Mucosa of descending colon (tissue), 3 donors: ENCODE measurements around the gene TOM1. TPM values are rescaled to one million over a fixed set of nuclear protein-coding genes. Genes with fewer than 3 reads are reported as not detected.

ENCODE experiments used
- ATAC-seq: fragments of 200-7000 bp; cut with Tn5 transposase; one replicate; pipeline ENCODE4 v1.9.1; 2020; ENCODE audit warnings: mild to moderate bottlenecking, moderate library complexity
- DNase-seq, 3 donors: peaks; one replicate each; pipeline ENCODE4 v3.0.0-alpha.2; 2020
- H3K36me3 ChIP-seq: fragments of 200-600 bp; one replicate; pipeline ENCODE4 v1.8.0; 2021; ENCODE audit warnings: low read depth, mild to moderate bottlenecking
- H3K4me1 ChIP-seq: fragments of 200-600 bp; one replicate; pipeline ENCODE4 v1.8.0; 2021; ENCODE audit warnings: low read depth, mild to moderate bottlenecking
- H3K4me3 ChIP-seq: fragments of 200-600 bp; one replicate; pipeline ENCODE4 v1.8.0; 2021; ENCODE audit warnings: mild to moderate bottlenecking
- H3K9me3 ChIP-seq: fragments of 200-600 bp; one replicate; pipeline ENCODE4 v1.8.0; 2021; ENCODE audit warnings: mild to moderate bottlenecking
- intact Hi-C, 2 donors: fragments of 100-400 bp; cut with DNase I in 1 of 2; cut with micrococcal nuclease in 1 of 2; formaldehyde crosslinking; loops; one replicate each; pipeline versions ENCODE4 v1.11.0 to v1.11.1; 2022; cut with DNase I, micrococcal nuclease
- total RNA-seq, 3 donors: library from RNA; stranded (reverse); fragmentation: NEBNext Ultra II Directional in 2 of 3; extraction: Animal tissue kit (Norgen Biotek cat#: 25700) in 2 of 3; gene quantifications; one replicate each; pipeline versions ENCODE4 v1.2.1 to v1.2.4, GENCODE V29; 2021 to 2023
- TF ChIP-seq, protein P1 (sequence below): fragments of 200-600 bp; IDR thresholded peaks from one replicate; pipeline ENCODE4 v1.8.0; 2022; ENCODE audit warnings: antibody characterized with exemption, mild to moderate bottlenecking
- donor health status: DM: no; HTN: no; CAD: no; lungs with moderate emphysema.
- donor health status: DM: no; HTN: no; CAD: no.
- donor health status: DM: no; HTN: yes; CAD: no.

Gene TOM1
- total RNA-seq, 3 donors from 2014 or later: 59.8 to 74.7 (median 60.2) TPM

DNA sequence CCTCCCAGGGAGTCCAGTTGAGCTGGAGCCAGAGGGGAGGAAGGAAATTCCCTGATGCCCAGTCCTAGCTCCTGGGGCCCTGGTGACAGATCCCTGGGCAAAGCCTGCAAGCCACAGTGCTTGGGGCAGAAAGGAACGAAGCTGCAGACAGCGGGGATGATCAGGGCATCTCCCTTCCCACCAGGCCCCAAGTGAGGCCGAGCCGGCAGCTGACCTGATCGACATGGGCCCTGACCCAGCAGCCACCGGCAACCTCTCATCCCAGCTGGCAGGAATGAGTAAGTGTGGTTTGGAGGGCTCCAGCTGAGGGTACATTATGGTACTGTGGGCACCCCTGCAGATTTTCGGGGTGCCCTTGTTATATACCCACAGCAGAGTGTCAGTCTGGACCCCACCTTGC is 33.5 kb downstream of the TOM1 start:
- ATAC-seq (no peak), DNase-seq (peak in 1 of 3 donors; percentile 23)
- no peaks in the 10 kb centered on the region for H3K9me3 ChIP-seq
- no peak overlapping the region for H3K4me3 ChIP-seq
- intact Hi-C loops: no loop called here
- TF ChIP-seq, protein P1, sequence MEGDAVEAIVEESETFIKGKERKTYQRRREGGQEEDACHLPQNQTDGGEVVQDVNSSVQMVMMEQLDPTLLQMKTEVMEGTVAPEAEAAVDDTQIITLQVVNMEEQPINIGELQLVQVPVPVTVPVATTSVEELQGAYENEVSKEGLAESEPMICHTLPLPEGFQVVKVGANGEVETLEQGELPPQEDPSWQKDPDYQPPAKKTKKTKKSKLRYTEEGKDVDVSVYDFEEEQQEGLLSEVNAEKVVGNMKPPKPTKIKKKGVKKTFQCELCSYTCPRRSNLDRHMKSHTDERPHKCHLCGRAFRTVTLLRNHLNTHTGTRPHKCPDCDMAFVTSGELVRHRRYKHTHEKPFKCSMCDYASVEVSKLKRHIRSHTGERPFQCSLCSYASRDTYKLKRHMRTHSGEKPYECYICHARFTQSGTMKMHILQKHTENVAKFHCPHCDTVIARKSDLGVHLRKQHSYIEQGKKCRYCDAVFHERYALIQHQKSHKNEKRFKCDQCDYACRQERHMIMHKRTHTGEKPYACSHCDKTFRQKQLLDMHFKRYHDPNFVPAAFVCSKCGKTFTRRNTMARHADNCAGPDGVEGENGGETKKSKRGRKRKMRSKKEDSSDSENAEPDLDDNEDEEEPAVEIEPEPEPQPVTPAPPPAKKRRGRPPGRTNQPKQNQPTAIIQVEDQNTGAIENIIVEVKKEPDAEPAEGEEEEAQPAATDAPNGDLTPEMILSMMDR: no peak
- peaks cover 18% of the 10 kb centered on the region for H3K4me1 ChIP-seq
- H3K36me3 ChIP-seq: peaks cover 5% of the 10 kb centered on the region

DNA sequence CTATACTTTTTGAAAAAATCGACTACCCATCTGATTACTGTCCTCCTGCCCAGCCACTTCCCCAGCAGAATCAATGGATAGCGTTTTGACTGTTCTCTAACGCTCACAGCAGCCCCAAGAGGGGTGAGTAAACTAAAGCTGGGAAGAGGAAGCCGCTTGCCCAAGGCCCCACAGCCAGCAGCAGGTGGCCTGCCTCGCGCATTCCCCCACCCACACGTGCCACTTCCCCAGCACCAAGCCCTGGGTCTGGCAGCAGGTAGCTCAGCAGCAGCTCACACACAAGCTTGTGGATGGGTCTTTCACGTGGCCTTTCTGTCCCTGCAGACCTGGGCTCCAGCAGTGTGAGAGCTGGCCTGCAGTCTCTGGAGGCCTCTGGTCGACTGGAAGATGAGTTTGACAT is 34.3 kb downstream of the TOM1 start:
- H3K4me1 ChIP-seq: peaks cover 18% of the 10 kb centered on the region
- DNase-seq (no peak), ATAC-seq (no peak)
- no peaks in the 10 kb centered on the region for H3K9me3 ChIP-seq
- H3K4me3 ChIP-seq: no peak overlapping the region
- intact Hi-C loops: no loop called here
- H3K36me3 ChIP-seq: peaks cover 5% of the 10 kb centered on the region
- TF ChIP-seq, protein P1: no peak

DNA sequence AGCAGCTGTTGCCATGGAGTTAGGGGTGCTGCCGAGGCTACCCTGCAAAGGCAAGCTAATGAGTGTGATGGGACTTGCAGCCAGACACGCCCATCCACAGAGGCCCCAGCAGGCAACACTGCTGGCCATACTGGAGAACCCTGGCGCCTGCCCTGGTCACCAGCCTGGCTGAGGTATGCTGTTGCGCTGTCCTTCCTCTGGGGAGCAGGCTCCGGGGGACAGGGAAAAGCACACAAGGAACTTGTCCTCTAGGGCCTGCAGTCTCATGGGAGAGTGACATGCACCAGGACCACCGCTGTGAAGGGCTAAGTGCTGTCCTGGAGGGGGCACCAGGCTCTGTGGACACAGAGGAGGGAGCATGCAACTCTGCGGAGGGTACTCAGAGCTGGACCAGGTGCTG is 35.8 kb downstream of the TOM1 start:
- Histone ChIP-seq H3K4me3 (no peak overlapping the region), H3K9me3 (no peaks in the 10 kb centered on the region), H3K36me3 (peaks cover 7% of the 10 kb centered on the region), H3K4me1 (peaks cover 5% of the 10 kb centered on the region)
- no peak for DNase-seq
- intact Hi-C loops: no loop called here
- no peak for ATAC-seq
- TF ChIP-seq, protein P1: no peak

DNA sequence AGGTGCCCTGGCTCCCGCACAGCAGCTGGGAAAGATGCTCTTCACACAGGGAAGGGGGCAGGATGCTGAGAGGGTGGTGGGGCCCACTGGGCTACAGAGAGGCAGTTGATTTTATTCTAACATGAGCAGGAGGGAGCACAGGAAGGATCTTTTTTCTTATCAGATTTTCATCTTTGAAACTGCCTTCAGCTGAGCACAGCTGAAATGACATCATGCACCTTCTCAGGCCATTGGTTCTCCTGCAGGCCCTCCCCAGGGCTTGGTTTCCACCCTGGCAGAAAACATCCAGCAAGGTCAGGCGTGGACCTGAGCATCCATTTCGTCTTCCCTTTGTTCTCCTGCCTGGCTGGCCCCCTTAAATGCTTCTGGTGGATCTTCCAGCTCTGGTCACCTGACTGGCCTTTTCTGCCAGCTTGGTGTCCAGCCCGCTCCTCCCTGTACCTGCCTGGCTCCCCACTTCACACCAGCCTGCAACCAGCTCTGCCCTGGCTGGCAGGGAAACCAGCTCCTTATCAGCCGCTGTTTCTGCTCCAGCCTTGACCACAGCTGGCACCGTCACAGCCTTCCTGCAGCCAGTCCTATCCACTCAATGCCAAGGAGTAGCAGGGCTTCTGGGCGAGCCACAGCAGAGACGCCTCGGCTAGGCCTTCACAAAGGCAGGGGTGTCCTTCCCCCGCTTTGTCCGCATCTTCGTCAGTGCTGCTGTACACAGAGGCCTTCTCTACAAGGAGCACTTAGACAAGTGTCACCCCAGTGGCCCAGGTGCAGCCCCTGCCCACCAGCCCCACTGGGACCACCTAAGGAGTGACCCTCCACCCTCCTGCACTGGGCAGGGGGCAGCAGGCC is 36.5 kb downstream of the TOM1 start:
- DNase-seq (no peak), ATAC-seq (no peak)
- intact Hi-C loops: no loop called here
- H3K36me3 ChIP-seq: peaks cover 13% of the 10 kb centered on the region
- TF ChIP-seq, protein P1: no peak
- no peak overlapping the region for H3K4me3 ChIP-seq
- no peaks in the 10 kb centered on the region for H3K9me3 ChIP-seq
- H3K4me1 ChIP-seq: no peaks in the 10 kb centered on the region

DNA sequence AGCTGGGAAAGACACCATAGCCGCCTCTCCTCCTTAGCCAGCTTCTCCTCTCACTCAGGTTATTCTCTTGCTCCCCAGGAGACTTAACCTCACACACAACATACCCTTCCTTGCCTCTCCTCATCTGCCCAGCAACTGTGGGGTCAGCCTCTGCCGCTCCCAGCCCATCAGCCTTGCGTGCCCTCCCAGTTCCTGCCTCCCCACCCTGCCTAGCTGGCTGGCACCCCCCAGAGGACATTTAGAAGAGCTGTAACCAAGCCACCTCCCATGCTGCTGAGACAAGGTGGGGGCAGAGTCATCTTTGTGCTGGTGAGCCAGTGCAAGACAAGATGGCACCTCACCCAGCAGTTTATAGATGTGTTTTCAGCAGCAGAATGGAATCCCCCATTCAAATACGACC is 38.2 kb downstream of the TOM1 start:
- ATAC-seq (no peak), DNase-seq (no peak)
- peaks cover 8% of the 10 kb centered on the region for H3K36me3 ChIP-seq
- H3K4me1 ChIP-seq: no peaks in the 10 kb centered on the region
- H3K9me3 ChIP-seq: no peaks in the 10 kb centered on the region
- H3K4me3 ChIP-seq: no peak overlapping the region
- intact Hi-C loops: no loop called here
- TF ChIP-seq, protein P1: no peak
